Measurements from ENCODE around the gene A4GALT. TPM values are rescaled to one million over a fixed set of nuclear protein-coding genes. Genes with fewer than 3 reads are reported as not detected.

The A4GALT gene
- total and polyA plus RNA-seq, 2 of the 13 experiments (the other 11 are each of a cell fraction or from before 2014, with no cell fraction given) = 0.09 to 1.1 TPM

DNA sequence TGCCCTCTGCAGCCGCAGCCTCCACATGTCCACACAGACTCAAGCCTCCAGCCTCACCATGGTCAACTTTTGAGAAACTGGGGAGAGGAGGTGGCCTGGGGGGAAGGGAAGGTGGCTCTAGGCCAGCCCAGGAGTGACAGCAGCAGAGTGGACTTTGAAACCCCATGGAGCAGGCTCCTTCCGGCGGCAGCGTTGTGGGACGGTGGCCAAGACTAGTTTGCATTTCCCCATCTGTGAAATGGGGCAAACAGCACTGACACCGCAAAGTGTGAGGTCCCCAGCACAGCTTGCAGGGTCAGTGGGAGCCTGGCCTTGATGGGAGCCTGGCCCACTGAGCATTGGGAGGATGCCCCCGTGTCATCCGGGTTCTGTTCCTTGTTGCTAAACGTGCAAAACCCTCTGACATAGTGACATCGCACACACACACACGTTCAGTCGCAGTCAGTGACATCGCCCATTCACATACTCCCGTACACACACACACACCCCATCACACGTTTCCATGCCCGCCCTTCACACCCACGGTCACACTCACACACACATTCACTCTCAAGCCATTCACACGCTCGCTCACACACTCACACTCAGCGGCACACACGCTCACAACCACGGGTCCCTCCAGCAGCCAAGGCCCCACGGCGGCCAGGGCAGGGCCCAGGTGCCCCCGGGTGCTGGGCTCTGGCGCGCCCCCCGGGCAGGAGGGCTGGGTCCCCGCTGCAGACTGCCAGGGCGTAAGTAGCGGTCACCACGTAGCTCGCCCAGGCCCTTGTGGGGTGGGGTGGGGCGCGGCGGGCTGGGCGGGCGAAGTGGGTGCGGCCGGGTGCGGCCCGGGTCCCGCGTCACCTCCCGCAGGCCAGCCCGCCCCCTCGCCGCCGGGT lies 72.1 kb downstream of the A4GALT start (continued):
- TF ChIP-seq, protein P1, sequence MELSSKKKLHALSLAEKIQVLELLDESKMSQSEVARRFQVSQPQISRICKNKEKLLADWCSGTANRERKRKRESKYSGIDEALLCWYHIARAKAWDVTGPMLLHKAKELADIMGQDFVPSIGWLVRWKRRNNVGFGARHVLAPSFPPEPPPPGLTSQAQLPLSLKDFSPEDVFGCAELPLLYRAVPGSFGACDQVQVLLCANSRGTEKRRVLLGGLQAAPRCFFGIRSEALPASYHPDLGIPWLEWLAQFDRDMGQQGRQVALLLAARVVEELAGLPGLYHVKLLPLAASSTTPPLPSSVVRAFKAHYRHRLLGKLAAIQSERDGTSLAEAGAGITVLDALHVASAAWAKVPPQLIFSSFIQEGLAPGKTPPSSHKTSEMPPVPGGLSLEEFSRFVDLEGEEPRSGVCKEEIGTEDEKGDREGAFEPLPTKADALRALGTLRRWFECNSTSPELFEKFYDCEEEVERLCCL (CRISPR knock-in tag; IDR thresholded peaks at IDR 0.05; ENCODE audit: borderline replicate concordance) = no peak
- TF ChIP-seq ZBTB7B (CRISPR knock-in tag; IDR thresholded peaks at IDR 0.05) (peak; percentile 67; the same call in 1 of the 2 replicates), FOSL2 (CRISPR knock-in tag; IDR thresholded peaks at IDR 0.05) (peak; percentile 50; the same call in 1 of the 2 replicates), ZFAT (CRISPR knock-in tag; conservative IDR thresholded peaks at IDR 0.05) (no peak), ETV5 (CRISPR knock-in tag; IDR thresholded peaks at IDR 0.05; ENCODE audit: borderline replicate concordance) (peak; percentile 97), ZFP90 (CRISPR knock-in tag; IDR thresholded peaks at IDR 0.05; ENCODE audit: borderline replicate concordance) (peak; percentile 87; the same call in 1 of the 2 replicates), KDM5B (CRISPR knock-in tag; IDR thresholded peaks at IDR 0.05; ENCODE audit: borderline replicate concordance) (peak; percentile 79; the same call in 1 of the 2 replicates), ISL2 (CRISPR knock-in tag; IDR thresholded peaks at IDR 0.05) (0 out of 2 replicates have a peak, but pooled peaks have one; percentile 40), GPN1 (CRISPR knock-in tag; IDR thresholded peaks at IDR 0.05; ENCODE audit: borderline replicate concordance) (no peak), SMYD3 (CRISPR knock-in tag; IDR thresholded peaks at IDR 0.05) (no peak), SPEN (CRISPR knock-in tag; IDR thresholded peaks at IDR 0.05; ENCODE audit: low read depth) (peak; percentile 70; the same call in 1 of the 2 replicates)
- TF ChIP-seq, protein P2, sequence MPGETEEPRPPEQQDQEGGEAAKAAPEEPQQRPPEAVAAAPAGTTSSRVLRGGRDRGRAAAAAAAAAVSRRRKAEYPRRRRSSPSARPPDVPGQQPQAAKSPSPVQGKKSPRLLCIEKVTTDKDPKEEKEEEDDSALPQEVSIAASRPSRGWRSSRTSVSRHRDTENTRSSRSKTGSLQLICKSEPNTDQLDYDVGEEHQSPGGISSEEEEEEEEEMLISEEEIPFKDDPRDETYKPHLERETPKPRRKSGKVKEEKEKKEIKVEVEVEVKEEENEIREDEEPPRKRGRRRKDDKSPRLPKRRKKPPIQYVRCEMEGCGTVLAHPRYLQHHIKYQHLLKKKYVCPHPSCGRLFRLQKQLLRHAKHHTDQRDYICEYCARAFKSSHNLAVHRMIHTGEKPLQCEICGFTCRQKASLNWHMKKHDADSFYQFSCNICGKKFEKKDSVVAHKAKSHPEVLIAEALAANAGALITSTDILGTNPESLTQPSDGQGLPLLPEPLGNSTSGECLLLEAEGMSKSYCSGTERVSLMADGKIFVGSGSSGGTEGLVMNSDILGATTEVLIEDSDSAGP (CRISPR knock-in tag; IDR thresholded peaks at IDR 0.05; ENCODE audit: borderline replicate concordance) = peak; percentile 90
- TF ChIP-seq, protein P3, sequence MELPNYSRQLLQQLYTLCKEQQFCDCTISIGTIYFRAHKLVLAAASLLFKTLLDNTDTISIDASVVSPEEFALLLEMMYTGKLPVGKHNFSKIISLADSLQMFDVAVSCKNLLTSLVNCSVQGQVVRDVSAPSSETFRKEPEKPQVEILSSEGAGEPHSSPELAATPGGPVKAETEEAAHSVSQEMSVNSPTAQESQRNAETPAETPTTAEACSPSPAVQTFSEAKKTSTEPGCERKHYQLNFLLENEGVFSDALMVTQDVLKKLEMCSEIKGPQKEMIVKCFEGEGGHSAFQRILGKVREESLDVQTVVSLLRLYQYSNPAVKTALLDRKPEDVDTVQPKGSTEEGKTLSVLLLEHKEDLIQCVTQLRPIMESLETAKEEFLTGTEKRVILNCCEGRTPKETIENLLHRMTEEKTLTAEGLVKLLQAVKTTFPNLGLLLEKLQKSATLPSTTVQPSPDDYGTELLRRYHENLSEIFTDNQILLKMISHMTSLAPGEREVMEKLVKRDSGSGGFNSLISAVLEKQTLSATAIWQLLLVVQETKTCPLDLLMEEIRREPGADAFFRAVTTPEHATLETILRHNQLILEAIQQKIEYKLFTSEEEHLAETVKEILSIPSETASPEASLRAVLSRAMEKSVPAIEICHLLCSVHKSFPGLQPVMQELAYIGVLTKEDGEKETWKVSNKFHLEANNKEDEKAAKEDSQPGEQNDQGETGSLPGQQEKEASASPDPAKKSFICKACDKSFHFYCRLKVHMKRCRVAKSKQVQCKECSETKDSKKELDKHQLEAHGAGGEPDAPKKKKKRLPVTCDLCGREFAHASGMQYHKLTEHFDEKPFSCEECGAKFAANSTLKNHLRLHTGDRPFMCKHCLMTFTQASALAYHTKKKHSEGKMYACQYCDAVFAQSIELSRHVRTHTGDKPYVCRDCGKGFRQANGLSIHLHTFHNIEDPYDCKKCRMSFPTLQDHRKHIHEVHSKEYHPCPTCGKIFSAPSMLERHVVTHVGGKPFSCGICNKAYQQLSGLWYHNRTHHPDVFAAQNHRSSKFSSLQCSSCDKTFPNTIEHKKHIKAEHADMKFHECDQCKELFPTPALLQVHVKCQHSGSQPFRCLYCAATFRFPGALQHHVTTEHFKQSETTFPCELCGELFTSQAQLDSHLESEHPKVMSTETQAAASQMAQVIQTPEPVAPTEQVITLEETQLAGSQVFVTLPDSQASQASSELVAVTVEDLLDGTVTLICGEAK (IDR thresholded peaks at IDR 0.05) = no peak
- TF ChIP-seq, protein P3 (CRISPR knock-in tag; IDR thresholded peaks at IDR 0.05) = peak; percentile 63; the same call in 1 of the 2 replicates

All from HepG2 (cell line).